ENCODE results near the gene ITGB2.

The ITGB2 gene

DNA sequence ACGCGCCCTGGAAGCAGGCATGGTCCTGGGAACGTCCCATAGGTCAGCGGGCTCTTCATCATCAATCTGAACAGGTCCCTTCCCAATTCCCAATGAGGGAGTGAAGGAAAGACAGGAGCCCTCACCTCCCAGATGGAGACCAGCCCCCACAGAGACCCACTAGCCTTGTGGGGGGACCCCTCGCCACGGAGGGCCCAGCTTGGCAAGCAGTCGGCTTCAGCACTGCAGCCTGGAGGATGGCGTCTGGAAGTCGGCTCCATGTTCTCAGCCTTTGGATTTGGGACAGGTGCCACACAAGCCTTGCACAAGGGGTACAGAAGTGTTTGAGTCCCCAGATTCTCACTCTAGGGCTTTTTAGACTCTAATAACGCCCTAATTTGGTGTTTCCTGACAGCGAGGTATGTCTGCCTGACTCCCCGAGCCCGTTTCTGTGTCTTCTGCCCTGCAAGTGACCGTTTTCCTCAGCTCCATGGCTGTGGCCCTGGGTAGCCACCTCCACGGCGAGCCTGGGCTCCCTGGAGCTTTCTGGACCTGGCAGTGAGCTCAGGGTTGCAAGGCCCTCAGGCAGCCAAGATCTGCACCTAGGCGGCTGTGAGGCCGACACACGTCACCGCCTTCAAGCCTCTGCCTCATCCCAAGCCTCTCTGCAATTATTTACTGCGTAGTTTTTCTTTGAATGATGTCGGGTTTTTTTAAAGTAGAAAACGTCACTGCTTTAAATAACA, 77.8 kb downstream of the ITGB2 start:
- DNase-seq, result no peak

DNA sequence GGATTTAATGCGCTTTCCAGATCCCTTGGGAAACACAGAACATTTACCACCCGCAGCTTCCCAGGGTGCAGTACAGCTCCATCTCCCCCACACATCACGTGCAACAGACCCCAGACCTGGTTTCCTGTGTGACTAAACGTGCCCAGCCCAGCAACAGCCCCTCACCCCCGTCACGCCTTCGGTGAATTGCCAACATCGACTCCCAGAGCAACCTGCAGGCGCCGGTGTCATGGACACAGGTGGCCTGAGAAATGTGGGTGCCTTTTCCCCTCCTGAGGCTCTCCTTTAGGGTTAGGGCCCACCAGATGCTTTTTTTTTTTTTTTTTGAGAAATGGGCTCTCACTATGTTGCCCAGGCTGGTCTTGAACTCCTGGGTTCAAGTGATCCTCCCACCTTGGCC, 78.6 kb downstream of the ITGB2 start:
- no peak for DNase-seq

DNA sequence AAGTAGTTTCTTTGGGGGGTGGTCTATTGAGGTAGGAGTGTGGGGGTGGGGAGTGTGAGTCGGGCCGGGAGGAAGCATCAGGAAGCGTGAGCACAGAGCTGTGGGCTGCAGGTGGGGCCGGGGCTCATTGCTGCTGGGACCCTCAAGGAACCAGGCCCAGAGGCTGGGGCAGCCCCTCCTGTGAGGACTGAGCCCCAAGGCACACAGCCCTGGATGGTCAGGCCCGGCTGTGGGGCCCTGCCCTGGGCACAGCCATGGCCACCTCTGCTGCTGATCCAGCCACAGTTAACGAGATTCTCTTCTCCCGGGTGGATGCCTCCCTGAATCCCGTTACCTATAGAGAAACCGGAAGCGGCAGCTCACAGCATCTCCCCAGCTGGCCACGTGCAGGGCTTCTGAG, 79.9 kb downstream of the ITGB2 start:
- no peak for DNase-seq

DNA sequence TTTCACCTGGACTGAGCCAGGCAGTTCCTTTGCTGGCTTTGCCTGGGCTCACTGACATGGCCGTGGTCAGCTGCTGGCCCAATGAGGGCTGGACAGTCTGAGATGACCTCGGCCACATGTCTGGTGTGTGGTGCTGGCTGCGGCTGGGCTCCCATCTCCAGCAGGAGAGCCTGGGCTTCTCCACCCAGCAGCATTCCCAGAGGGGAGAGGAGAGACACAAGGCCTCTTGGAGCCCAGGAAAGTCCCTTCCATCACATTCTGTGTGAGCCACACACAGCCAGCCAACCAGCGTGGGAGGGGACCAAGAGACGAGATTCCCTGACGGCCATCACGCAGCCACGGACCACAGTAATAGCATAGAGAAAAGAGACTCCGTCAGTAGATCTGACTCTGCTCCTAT, 81.7 kb downstream of the ITGB2 start:
- no peak for DNase-seq

DNA sequence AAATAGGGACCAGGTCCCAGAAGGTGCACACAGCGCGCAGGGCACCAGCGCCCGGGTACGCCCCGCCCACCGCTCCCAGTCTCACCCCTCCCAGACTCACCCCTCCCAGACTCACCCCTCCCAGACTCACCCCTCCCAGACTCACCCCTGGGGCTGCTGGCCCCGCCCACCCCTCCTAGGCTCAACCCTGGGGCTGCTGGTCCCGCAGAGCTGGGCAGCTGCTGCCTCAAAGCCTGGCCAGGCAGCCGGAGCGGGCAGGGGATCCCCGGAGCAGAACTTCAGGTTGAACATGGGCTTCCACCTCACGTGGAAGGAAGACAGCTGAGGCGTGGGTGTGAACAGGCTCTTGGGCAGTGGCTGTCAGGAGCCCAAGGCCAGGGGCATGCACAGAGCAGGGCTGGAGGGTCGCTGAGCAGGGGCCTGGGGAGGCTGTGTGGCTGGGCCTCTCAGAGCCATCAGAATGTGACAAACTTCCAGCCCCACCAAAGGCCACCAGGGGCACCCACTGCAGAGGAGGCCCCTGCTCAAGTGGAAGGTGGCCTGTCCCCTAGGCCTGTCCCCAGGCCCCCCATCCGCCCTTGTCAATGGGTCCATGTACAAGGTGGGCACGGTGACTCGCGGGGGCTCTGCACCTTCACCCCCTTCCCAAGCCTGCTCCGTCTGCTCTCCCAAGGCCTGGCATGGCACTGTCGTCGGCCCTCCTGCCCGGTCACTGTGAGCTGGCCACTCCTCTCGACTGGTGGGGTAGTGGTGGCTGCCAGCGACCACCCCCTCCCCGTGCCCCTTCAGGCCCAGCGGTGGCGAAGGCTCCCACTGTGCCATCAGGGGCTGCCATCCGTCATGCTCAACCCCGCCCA, 82.4 kb downstream of the ITGB2 start:
- DNase-seq, result no peak

DNA sequence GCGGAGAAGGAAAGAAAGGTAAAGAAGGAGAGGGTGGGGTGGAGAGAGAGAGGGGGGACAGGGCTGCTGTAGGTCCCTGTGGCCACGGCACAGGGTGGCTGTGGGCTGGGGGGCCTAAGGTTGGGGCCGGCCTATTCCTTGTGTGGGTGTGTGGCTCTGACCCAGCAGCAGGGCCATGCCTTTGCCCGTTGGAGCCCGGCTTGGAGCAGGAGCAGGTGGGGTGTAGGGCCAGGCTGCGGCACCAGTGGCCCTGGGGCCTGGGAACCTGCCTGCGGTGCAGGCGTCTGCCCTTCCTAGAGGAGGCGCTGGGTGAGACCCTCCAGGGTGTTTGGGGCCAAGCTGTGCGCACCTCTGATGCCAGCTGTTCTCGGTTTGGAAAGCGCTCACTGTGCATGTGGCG, 83.2 kb downstream of the ITGB2 start:
- DNase-seq, result no peak

DNA sequence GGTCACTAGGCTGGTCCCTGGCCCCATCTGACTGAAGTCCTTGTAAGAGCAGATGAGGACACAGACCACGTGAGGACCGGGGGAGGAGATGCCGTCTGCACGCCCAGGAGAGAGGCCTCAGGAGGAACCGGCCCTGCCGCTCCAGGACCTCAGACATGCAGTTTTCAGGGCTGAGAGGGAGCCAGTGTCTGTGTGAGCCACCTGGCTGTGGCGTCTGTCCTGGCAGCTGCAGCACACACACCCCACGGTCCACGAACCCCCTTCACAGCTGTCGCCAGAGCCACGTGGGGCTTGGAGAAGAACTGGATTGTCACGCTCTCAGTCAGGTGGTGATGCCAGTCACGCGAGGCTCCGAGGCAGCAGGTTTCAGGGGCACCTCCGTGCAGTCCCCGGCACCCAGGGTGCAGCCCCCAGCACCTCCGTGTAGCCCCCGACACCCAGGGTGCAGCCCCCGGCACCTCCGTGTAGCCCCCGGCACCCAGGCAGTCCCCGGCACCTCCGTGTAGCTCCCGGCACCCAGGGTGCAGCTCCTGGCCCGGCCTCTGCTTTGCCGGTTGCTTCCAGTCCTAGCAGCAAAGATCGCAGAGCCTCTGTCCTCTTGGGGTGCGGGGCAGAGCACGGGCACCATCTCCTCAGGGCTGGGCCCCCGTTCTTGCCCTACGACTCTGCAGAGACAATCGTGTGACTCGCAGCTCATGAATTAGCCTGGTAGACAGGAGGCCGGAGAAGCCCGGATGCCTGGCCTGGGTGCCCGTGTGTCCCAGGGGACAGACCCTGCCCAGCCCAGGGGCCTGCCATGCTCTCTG, 83.8 kb downstream of the ITGB2 start:
- no peak for DNase-seq

DNA sequence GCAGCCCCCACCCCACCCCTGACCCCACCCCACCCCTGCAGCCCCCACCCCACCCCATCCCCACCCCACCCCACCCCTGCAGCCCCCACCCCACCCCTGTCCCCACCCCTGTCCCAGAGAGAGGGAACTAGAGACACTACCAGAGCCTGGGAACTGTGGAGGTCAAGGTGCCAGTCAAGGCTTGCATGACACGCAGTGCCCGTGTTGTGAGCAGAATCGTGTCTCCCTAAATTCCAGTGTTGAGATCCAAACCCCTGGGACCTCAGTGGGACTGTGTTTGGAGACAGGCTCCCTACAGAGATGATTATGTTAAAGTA, 84.4 kb downstream of the ITGB2 start:
- DNase-seq, result no peak

All from CD4-positive, alpha-beta T cell treated with Interleukin-12 subunit alpha and Interleukin-12 subunit beta, for 1 hour (primary cell).